ENCODE results near the gene RNF212B.

DNA sequence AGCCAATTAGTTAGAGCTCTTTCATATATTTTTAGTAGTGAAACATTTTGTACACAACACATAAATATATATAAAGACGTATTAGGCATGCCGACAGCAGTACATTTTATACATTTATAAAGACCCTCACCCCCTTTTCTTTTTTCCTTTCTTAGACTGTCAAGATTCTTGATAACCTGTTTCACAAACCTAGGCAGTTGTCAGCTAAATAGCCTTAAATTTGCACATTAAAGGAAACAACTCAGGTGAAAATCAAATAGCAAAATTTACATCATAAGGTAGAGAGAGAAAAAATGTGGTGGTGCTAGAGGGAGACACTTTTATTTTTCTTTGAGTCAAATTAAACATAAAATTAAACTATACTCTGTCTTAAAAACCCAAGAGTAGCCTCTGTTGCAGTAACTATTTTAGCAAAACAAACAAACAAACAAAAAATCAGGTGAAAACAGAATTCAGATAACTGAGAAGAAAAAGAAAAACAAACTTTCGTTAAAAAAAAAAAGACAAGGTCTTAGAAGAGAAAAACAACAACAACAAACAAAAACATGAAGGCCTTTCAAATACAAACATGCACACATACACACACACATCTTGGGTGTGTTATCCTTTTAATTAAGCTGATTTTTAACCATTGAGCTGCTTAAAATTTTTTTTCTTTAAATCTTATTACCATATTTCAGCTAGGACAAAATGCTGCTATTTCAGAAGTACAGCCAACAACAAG, 31.2 kb upstream of the RNF212B start:
- TF ChIP-seq POLR2A (IDR thresholded peaks at IDR 0.05), result no peak
- TF ChIP-seq, protein P1, sequence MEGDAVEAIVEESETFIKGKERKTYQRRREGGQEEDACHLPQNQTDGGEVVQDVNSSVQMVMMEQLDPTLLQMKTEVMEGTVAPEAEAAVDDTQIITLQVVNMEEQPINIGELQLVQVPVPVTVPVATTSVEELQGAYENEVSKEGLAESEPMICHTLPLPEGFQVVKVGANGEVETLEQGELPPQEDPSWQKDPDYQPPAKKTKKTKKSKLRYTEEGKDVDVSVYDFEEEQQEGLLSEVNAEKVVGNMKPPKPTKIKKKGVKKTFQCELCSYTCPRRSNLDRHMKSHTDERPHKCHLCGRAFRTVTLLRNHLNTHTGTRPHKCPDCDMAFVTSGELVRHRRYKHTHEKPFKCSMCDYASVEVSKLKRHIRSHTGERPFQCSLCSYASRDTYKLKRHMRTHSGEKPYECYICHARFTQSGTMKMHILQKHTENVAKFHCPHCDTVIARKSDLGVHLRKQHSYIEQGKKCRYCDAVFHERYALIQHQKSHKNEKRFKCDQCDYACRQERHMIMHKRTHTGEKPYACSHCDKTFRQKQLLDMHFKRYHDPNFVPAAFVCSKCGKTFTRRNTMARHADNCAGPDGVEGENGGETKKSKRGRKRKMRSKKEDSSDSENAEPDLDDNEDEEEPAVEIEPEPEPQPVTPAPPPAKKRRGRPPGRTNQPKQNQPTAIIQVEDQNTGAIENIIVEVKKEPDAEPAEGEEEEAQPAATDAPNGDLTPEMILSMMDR (IDR thresholded peaks at IDR 0.05), result no peak

Data from heart left ventricle (tissue), 13 donors.